ENCODE data around the gene PHLDA2. TPM values are rescaled to one million over a fixed set of nuclear protein-coding genes. Genes with fewer than 3 reads are reported as not detected.

PHLDA2 gene
- total RNA-seq, 2 experiments from 2014 or later = 0.16 to 0.34 TPM

GRCh38 chr11:2885017-2885677 lies 44.1 kb downstream of the PHLDA2 start:
- no peak for DNase-seq (ENCODE audit: low spot score)
- ChIA-PET CTCF (ENCODE audit: unreplicated experiment) (no interaction called here), POLR2A (no interaction called here)
- Histone ChIP-seq H3K36me3 (ENCODE audit: insufficient read depth, low read length) (no peaks in the 10 kb centered on the region), H3K4me2 (ENCODE audit: low read length) (peak overlapping the region; percentile 80), H3K9me3 (ENCODE audit: low read length) (no peaks in the 10 kb centered on the region), H4K20me1 (ENCODE audit: insufficient read depth, low read length) (no peaks in the 10 kb centered on the region; the same call in 1 of the 2 replicates), H3K9me2 (ENCODE audit: insufficient read depth, low read length) (no peaks in the 10 kb centered on the region), H3K4me1 (ENCODE audit: insufficient read depth, low read length, poor library complexity, severe bottlenecking) (peaks cover 13% of the 10 kb centered on the region), H3K79me2 (ENCODE audit: insufficient read depth, low read depth, low read length) (no peaks in the 10 kb centered on the region), H2AFZ (ENCODE audit: low read length) (no peak overlapping the region), H3K27ac (ENCODE audit: low read depth, low read length, poor library complexity, severe bottlenecking) (no peak overlapping the region), H3K4me3 (ENCODE audit: low read depth, low read length, poor library complexity, severe bottlenecking) (peak overlapping the region; percentile 65)
- BruUV-seq (replicated peaks) = no TSS peak
- TF ChIP-seq EZH2phosphoT487 (IDR thresholded peaks at IDR 0.05; ENCODE audit: borderline replicate concordance, low read depth, low read length) (no peak), CTCF (conservative IDR thresholded peaks at IDR 0.05; ENCODE audit: low read length) (no peak)
- intact Hi-C loops (cut with micrococcal nuclease; ENCODE audit: unreplicated experiment) = loop anchor here (5.0 kb wide), 1 partner anchor 193 kb away; no protein-coding TSS in a partner anchor

GRCh38 chr11:2883979-2884815 lies 45.0 kb downstream of the PHLDA2 start:
- H2AFZ ChIP-seq (ENCODE audit: low read length) = no peak overlapping the region
- no peak overlapping the region for H3K27ac ChIP-seq (ENCODE audit: low read depth, low read length, poor library complexity, severe bottlenecking)
- no peak overlapping the region for H3K4me2 ChIP-seq (ENCODE audit: low read length)
- H3K4me3 ChIP-seq (ENCODE audit: low read depth, low read length, poor library complexity, severe bottlenecking) = no peak overlapping the region
- DNase-seq (ENCODE audit: low spot score) = no peak
- BruUV-seq (replicated peaks) = no TSS peak
- TF ChIP-seq EZH2phosphoT487 (IDR thresholded peaks at IDR 0.05; ENCODE audit: borderline replicate concordance, low read depth, low read length) (no peak), CTCF (conservative IDR thresholded peaks at IDR 0.05; ENCODE audit: low read length) (no peak)
- intact Hi-C loops (cut with micrococcal nuclease; ENCODE audit: unreplicated experiment) = no loop called here
- peaks cover 13% of the 10 kb centered on the region for H3K4me1 ChIP-seq (ENCODE audit: insufficient read depth, low read length, poor library complexity, severe bottlenecking)
- H3K79me2 ChIP-seq (ENCODE audit: insufficient read depth, low read depth, low read length) = no peaks in the 10 kb centered on the region
- no peaks in the 10 kb centered on the region for H3K9me3 ChIP-seq (ENCODE audit: low read length)
- H4K20me1 ChIP-seq (ENCODE audit: insufficient read depth, low read length) = no peaks in the 10 kb centered on the region; the same call in 1 of the 2 replicates
- no peaks in the 10 kb centered on the region for H3K9me2 ChIP-seq (ENCODE audit: insufficient read depth, low read length)
- ChIA-PET POLR2A (no interaction called here), CTCF (ENCODE audit: unreplicated experiment) (no interaction called here)
- no peaks in the 10 kb centered on the region for H3K36me3 ChIP-seq (ENCODE audit: insufficient read depth, low read length)

GRCh38 chr11:2883640-2883978 lies 45.6 kb downstream of the PHLDA2 start:
- no peak overlapping the region for H3K4me2 ChIP-seq (ENCODE audit: low read length)
- POLR2A ChIA-PET = no interaction called here
- intact Hi-C loops (cut with micrococcal nuclease; ENCODE audit: unreplicated experiment) = no loop called here
- H3K27ac ChIP-seq (ENCODE audit: low read depth, low read length, poor library complexity, severe bottlenecking) = no peak overlapping the region
- CTCF ChIA-PET (ENCODE audit: unreplicated experiment) = no interaction called here
- H3K9me3 ChIP-seq (ENCODE audit: low read length) = no peaks in the 10 kb centered on the region
- H3K4me3 ChIP-seq (ENCODE audit: low read depth, low read length, poor library complexity, severe bottlenecking) = no peak overlapping the region
- no peak for DNase-seq (ENCODE audit: low spot score)
- H3K9me2 ChIP-seq (ENCODE audit: insufficient read depth, low read length) = no peaks in the 10 kb centered on the region
- peak; percentile 70; the same call in 1 of the 2 replicates for TF ChIP-seq EZH2phosphoT487 (IDR thresholded peaks at IDR 0.05; ENCODE audit: borderline replicate concordance, low read depth, low read length)
- no peak for TF ChIP-seq CTCF (conservative IDR thresholded peaks at IDR 0.05; ENCODE audit: low read length)
- peaks cover 13% of the 10 kb centered on the region for H3K4me1 ChIP-seq (ENCODE audit: insufficient read depth, low read length, poor library complexity, severe bottlenecking)
- H3K36me3 ChIP-seq (ENCODE audit: insufficient read depth, low read length) = no peaks in the 10 kb centered on the region
- BruUV-seq (replicated peaks) = no TSS peak
- H2AFZ ChIP-seq (ENCODE audit: low read length) = no peak overlapping the region
- no peaks in the 10 kb centered on the region for H3K79me2 ChIP-seq (ENCODE audit: insufficient read depth, low read depth, low read length)
- H4K20me1 ChIP-seq (ENCODE audit: insufficient read depth, low read length) = no peaks in the 10 kb centered on the region; the same call in 1 of the 2 replicates

Measured in OCI-LY7 (cell line).